IMR-90 (cell line): ENCODE data around the gene FOXK1. TPM values are rescaled to one million over a fixed set of nuclear protein-coding genes. Genes with fewer than 3 reads are reported as not detected.

ENCODE experiments used
- ATAC-seq: fragments of 200-7000 bp; cut with Tn5 transposase; 2 replicates; pipeline ENCODE4 v1.9.1; 2020; ENCODE audit warnings: low read depth, mild to moderate bottlenecking, moderate library complexity
- BruUV-seq: library from RNA; stranded (reverse); fragments of 400-500 nt; replicated peaks from 2 replicates; lab custom pipeline; 2021; lab: Mats Ljungman, UMichigan
- CTCF ChIA-PET: fragments of 300-600 bp; formaldehyde crosslinking; extraction: SDS; loops from one replicate; lab custom pipeline; 2021; ENCODE audit warnings: antibody characterized with exemption; lab: Yijun Ruan, JAX
- POLR2A ChIA-PET: fragments of 300-600 bp; sonication (Branson Sonifier 250); formaldehyde crosslinking; loops from one replicate; lab custom pipeline; 2022; ENCODE audit warnings: antibody characterized with exemption; ENCODE audit not compliant: unreplicated experiment; lab: Charles Lee
- DNase-seq: peaks from one replicate; pipeline ENCODE4 v3.0.0; 2013
- H2AFZ ChIP-seq: replicated peaks from 2 replicates; pipeline ENCODE3; 2013; ENCODE audit warnings: low read length, mild to moderate bottlenecking; ENCODE audit not compliant: poor library complexity
- H2AK5ac ChIP-seq: 2 replicates; pipeline ENCODE4 v1.6.1; 2013; ENCODE audit warnings: low read depth, low read length, inconsistent platforms
- H2AK9ac ChIP-seq: replicated peaks from 2 replicates; pipeline ENCODE3; 2013; ENCODE audit warnings: mild to moderate bottlenecking, low read depth, low read length, moderate library complexity; ENCODE audit not compliant: poor library complexity
- H2BK120ac ChIP-seq: 2 replicates; pipeline ENCODE4 v1.6.1; 2013; ENCODE audit warnings: low read depth, low read length, inconsistent platforms
- H2BK15ac ChIP-seq: 3 replicates; pipeline ENCODE4 v1.6.1; 2013; ENCODE audit warnings: low read depth, low read length, inconsistent platforms
- H2BK20ac ChIP-seq: 2 replicates; pipeline ENCODE4 v1.6.1; 2013; ENCODE audit warnings: low read depth, mild to moderate bottlenecking, inconsistent platforms, low read length, moderate library complexity
- H2BK5ac ChIP-seq: 2 replicates; pipeline ENCODE4 v1.6.1; 2013; ENCODE audit warnings: mild to moderate bottlenecking, low read depth, low read length, inconsistent platforms; ENCODE audit not compliant: poor library complexity, severe bottlenecking
- H3K14ac ChIP-seq: replicated peaks from 2 replicates; pipeline ENCODE4 v1.6.1; 2013; ENCODE audit warnings: low read depth, low read length, inconsistent platforms
- H3K18ac ChIP-seq: 2 replicates; pipeline ENCODE4 v1.6.1; 2013; ENCODE audit warnings: low read depth, low read length, control low read depth
- H3K23ac ChIP-seq: 2 replicates; pipeline ENCODE4 v1.6.1; 2013; ENCODE audit warnings: low read depth, low read length, inconsistent platforms
- H3K27ac ChIP-seq: 2 replicates; pipeline ENCODE4 v1.5.1; 2013; ENCODE audit warnings: mild to moderate bottlenecking, control low read depth, low read length; ENCODE audit not compliant: insufficient read depth
- H3K27me3 ChIP-seq: 2 replicates; pipeline ENCODE4 v1.6.1; 2013; ENCODE audit warnings: low read length; ENCODE audit not compliant: control insufficient read depth, insufficient read depth
- H3K36me3 ChIP-seq: 2 replicates; pipeline ENCODE4 v1.6.1; 2013; ENCODE audit warnings: low read length, mixed read lengths; ENCODE audit not compliant: control insufficient read depth, insufficient read depth
- H3K4ac ChIP-seq: 2 replicates; pipeline ENCODE4 v1.6.1; 2013; ENCODE audit warnings: low read depth, low read length, inconsistent platforms
- H3K4me1 ChIP-seq: 2 replicates; pipeline ENCODE4 v1.6.1; 2013; ENCODE audit warnings: low read length, mixed read lengths; ENCODE audit not compliant: control insufficient read depth, insufficient read depth
- H3K4me2 ChIP-seq: 2 replicates; pipeline ENCODE4 v1.6.1; 2013; ENCODE audit warnings: low read depth, mild to moderate bottlenecking, control low read depth, low read length, moderate library complexity
- H3K4me3 ChIP-seq: 2 replicates; pipeline ENCODE4 v1.5.1; 2013; ENCODE audit warnings: low read depth, mild to moderate bottlenecking, control low read depth, low read length, moderate library complexity; ENCODE audit not compliant: insufficient read depth
- H3K56ac ChIP-seq: 2 replicates; pipeline ENCODE4 v1.6.1; 2013; ENCODE audit warnings: low read length, inconsistent platforms; ENCODE audit not compliant: insufficient read depth; ENCODE audit errors: extremely low read depth
- H3K79me1 ChIP-seq, 2 experiments: 2 replicates each; pipeline ENCODE4 v1.6.1; 2013; ENCODE audit warnings: low read length in 2 of 2, inconsistent platforms in 1 of 2, low read depth in 1 of 2
- H3K9ac ChIP-seq: 2 replicates; pipeline ENCODE4 v1.6.1; 2013; ENCODE audit warnings: low read depth, low read length, control low read depth
- H3K9me1 ChIP-seq: 2 replicates; pipeline ENCODE4 v1.6.1; 2013; ENCODE audit warnings: low read length, inconsistent platforms; ENCODE audit not compliant: insufficient read depth
- H3K9me3 ChIP-seq: 2 replicates; pipeline ENCODE4 v1.6.1; 2013; ENCODE audit warnings: low read length; ENCODE audit not compliant: control insufficient read depth, insufficient read depth
- H4K20me1 ChIP-seq: 2 replicates; pipeline ENCODE4 v1.6.1; 2013; ENCODE audit warnings: low read length, inconsistent platforms; ENCODE audit not compliant: insufficient read depth
- H4K5ac ChIP-seq: 2 replicates; pipeline ENCODE4 v1.6.1; 2013; ENCODE audit warnings: mild to moderate bottlenecking, low read depth, low read length, control low read depth
- H4K8ac ChIP-seq, 2 experiments: 2 replicates each; pipeline ENCODE4 v1.6.1; 2013; ENCODE audit warnings: low read depth in 2 of 2, low read length in 2 of 2, control low read depth in 1 of 2, inconsistent platforms in 1 of 2
- H4K91ac ChIP-seq: 2 replicates; pipeline ENCODE4 v1.6.1; 2013; ENCODE audit warnings: low read depth, low read length, inconsistent platforms; ENCODE audit not compliant: insufficient read depth
- FOS ChIP-seq: fragments of 150-350 bp; IDR thresholded peaks from 2 replicates; pipeline ENCODE4 v1.6.1; 2016; ENCODE audit warnings: low read depth, low read length
- MXI1 ChIP-seq: IDR thresholded peaks from 2 replicates; pipeline ENCODE4 v1.6.1; 2012; ENCODE audit warnings: low read depth, mild to moderate bottlenecking, low read length, moderate library complexity, borderline replicate concordance
- SMC3 ChIP-seq: fragments of 150-350 bp; IDR thresholded peaks from 2 replicates; pipeline ENCODE4 v1.6.1; 2016; ENCODE audit warnings: low read depth, mild to moderate bottlenecking, antibody characterized with exemption, low read length, moderate library complexity
- WGBS, 2 experiments: methylation state at CpG; one replicate each; pipeline versions ENCODE4 v1.1.5 to v1.1.7; 2013; ENCODE audit warnings: missing lambda C conversion rate in 2 of 2; ENCODE audit not compliant: insufficient read length in 1 of 2; ENCODE audit errors: extremely low coverage in 2 of 2; 5-methylcytosine and 5-hydroxymethylcytosine counted together
- dilution Hi-C: fragments of 300-500 bp; cut with HindIII; formaldehyde crosslinking; loops from one replicate; pipeline ENCODE4 v1.14.3; 2018; ENCODE audit warnings: low sequenced_read_pairs; ENCODE audit not compliant: unreplicated experiment
- in situ Hi-C: fragments of 300-500 bp; cut with MboI; formaldehyde crosslinking; loops from 3 replicates; pipeline ENCODE4 v1.14.3; 2019; ENCODE audit warnings: low sequenced_read_pairs, inconsistent platforms, mixed read lengths
- intact Hi-C: fragments of 100-400 bp; cut with micrococcal nuclease; formaldehyde crosslinking; loops from 2 replicates; pipeline ENCODE4 v1.10.0; 2022
- polyA plus RNA-seq, 3 experiments: library from polyadenylated mRNA; depleted of rRNA; stranded (reverse); fragments of >200 nt; gene quantifications; 2 replicates each; pipeline ENCODE4 v1.2.3, GENCODE V29; 2012; ENCODE audit warnings: low replicate concordance in 1 of 3
- total RNA-seq: library from RNA; depleted of rRNA; stranded (reverse); fragments of >200 nt; gene quantifications from 2 replicates; pipeline ENCODE4 v1.2.3, GENCODE V29; 2012
- TF ChIP-seq, protein P1 (sequence below): conservative IDR thresholded peaks from 2 replicates; pipeline ENCODE4 v1.5.1; 2012; ENCODE audit warnings: mild to moderate bottlenecking, low read depth, low read length, improper control_type of control experiment

FOXK1 gene
- total and polyA plus RNA-seq, 2 of the 4 experiments (the other 2 are of a cell fraction) = 4.3 to 8.8 TPM

DNA sequence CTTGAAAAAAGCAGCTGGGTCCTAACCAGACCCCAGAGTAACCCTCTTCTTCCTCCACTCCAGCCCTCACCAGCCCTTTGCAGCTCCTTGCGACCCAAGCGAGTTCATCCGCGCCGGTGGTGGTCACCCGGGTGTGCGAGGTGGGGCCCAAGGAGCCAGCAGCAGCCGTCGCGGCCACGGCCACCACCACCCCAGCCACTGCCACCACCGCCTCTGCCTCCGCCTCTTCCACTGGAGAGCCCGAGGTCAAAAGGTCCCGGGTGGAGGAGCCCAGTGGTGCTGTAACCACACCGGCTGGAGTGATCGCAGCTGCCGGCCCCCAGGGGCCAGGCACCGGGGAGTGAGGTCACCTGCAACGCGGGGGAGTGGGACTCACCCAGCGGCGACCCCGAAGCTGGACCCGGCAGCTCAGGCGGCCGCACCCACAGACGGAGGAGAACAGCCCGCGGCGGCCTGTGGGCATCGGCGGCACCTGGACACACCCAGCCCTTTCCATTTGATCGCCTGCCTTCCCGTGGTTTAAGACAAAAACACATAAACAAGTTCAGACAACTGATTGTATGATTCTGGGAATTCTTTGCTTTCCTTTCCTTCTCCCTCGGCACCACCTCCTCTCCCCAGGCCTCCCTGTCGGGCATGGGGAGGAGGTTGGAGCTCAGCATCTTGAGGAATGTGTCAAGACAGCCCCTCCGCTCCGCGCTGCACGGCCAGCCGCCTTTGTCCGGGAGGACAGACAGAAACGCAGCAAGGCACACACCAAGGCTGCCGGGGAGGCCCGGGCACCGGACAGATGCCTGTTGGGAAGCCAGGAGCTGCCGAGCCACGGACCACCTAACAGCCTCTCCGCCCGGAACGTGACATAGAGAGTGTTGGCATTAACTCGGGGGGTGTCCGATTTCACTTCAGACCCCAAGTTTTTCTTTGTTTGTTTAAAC, 80.3 kb downstream of the FOXK1 start:
- in situ Hi-C loops = loop anchor here (25.0 kb wide), 1 partner anchor 1900 kb away; no protein-coding TSS in a partner anchor
- H2AK9ac ChIP-seq = no peak overlapping the region
- no peak overlapping the region for H4K5ac ChIP-seq
- H3K4me2 ChIP-seq = no peak overlapping the region
- H4K91ac ChIP-seq = no peak overlapping the region
- H3K27me3 ChIP-seq = no peaks in the 10 kb centered on the region
- peaks cover 84% of the 10 kb centered on the region for H3K36me3 ChIP-seq
- no peak overlapping the region for H2AFZ ChIP-seq
- H3K56ac ChIP-seq = no peak overlapping the region
- no peak overlapping the region for H3K4me3 ChIP-seq
- H3K9me3 ChIP-seq = no peaks in the 10 kb centered on the region
- ATAC-seq (no peak), DNase-seq (no peak)
- H3K9ac ChIP-seq = no peak overlapping the region
- ChIA-PET CTCF (no interaction called here), POLR2A (no interaction called here)
- no peak overlapping the region for H4K8ac ChIP-seq
- TF ChIP-seq FOS (no peak), SMC3 (no peak), MXI1 (no peak)
- TF ChIP-seq, protein P1, sequence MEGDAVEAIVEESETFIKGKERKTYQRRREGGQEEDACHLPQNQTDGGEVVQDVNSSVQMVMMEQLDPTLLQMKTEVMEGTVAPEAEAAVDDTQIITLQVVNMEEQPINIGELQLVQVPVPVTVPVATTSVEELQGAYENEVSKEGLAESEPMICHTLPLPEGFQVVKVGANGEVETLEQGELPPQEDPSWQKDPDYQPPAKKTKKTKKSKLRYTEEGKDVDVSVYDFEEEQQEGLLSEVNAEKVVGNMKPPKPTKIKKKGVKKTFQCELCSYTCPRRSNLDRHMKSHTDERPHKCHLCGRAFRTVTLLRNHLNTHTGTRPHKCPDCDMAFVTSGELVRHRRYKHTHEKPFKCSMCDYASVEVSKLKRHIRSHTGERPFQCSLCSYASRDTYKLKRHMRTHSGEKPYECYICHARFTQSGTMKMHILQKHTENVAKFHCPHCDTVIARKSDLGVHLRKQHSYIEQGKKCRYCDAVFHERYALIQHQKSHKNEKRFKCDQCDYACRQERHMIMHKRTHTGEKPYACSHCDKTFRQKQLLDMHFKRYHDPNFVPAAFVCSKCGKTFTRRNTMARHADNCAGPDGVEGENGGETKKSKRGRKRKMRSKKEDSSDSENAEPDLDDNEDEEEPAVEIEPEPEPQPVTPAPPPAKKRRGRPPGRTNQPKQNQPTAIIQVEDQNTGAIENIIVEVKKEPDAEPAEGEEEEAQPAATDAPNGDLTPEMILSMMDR = no peak
- no peak overlapping the region for H3K18ac ChIP-seq
- no peak overlapping the region for H2BK120ac ChIP-seq
- peaks cover 3 to 33% of the 10 kb centered on the region in 2 experiments; a peak in 3 of 4 replicates for H3K79me1 ChIP-seq
- H3K27ac ChIP-seq = no peak overlapping the region
- no peaks in the 10 kb centered on the region for H3K4me1 ChIP-seq
- H4K20me1 ChIP-seq = peaks cover 15% of the 10 kb centered on the region
- no peak overlapping the region for H2BK5ac ChIP-seq
- dilution Hi-C loops = no loop called here
- no peak overlapping the region for H3K23ac ChIP-seq
- no peak overlapping the region for H2BK20ac ChIP-seq
- TSS peak; percentile 2 for BruUV-seq
- no peak overlapping the region for H3K4ac ChIP-seq
- H2AK5ac ChIP-seq = no peak overlapping the region
- H2BK15ac ChIP-seq = no peak overlapping the region
- H3K14ac ChIP-seq = no peak overlapping the region
- H3K9me1 ChIP-seq = no peaks in the 10 kb centered on the region
- 90% methylated on average over 14 of the region's 54 CpGs; no CpG with 5 or more reads in 1 of the 2 experiments for WGBS, 2 experiments
- intact Hi-C loops = no loop called here
